Transverse colon (tissue), 4 donors: ENCODE measurements around the gene THBS3.

Source experiments
- CTCF ChIP-seq, 5 experiments: fragments of 200-600 bp in 3 of 5; fragments of 450-650 bp in 2 of 5; sonication (generic) in 3 of 5; IDR thresholded peaks; 1 replicate in 2 of 5; 2 replicates in 3 of 5; pipeline ENCODE4 v1.5.1; 2016 to 2017; ENCODE audit warnings: antibody characterized with exemption in 5 of 5, inconsistent platforms in 3 of 5, mild to moderate bottlenecking in 2 of 5, moderate library complexity in 1 of 5
- POLR2AphosphoS5 ChIP-seq, 3 donors: sonication (generic); formaldehyde crosslinking; IDR thresholded peaks; one replicate each; pipeline ENCODE4 v1.6.1; 2016; ENCODE audit warnings: antibody characterized with exemption in 3 of 3

- TF ChIP-seq CTCF (IDR thresholded peaks at IDR 0.05) (no peak), POLR2AphosphoS5 (IDR thresholded peaks at IDR 0.05) (no peak)
Measured at GRCh38 chr1:155205969-155206593, 1.6 kb downstream of the THBS3 start.
